ENCODE results near the gene CAST.

Gene CAST

DNA sequence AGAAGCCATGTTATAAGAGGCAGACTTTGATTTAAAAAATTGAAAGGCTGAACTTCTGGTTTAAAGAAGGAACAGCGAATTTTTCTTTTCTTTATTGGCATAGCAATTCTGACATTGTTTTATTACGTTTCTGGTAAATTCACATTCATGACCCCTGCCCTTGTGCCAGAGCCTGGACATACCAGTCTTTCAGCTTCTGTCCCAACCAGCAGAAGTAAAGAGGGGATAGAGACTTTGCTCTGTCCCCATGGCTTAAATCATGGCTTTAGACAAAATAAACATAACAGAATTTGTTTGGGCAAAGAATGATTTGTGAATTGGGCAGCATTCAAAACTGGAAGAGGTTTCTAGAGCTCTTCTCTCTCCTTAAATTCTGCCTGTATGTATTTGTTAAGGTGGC lies 15.3 kb downstream of the CAST start:
- no peak for DNase-seq

GRCh38 chr5:96679293-96679692 lies 17.1 kb downstream of the CAST start:
- no peak for DNase-seq

- DNase-seq: no peak
Observed at GRCh38 chr5:96680759-96681470, 18.7 kb downstream of the CAST start.

- DNase-seq: no peak
Observed at GRCh38 chr5:96683392-96683791, 21.2 kb downstream of the CAST start.

GRCh38 chr5:96683810-96684209 lies 21.6 kb downstream of the CAST start:
- no peak for DNase-seq

GRCh38 chr5:96687080-96687479 lies 24.9 kb downstream of the CAST start:
- no peak for DNase-seq

- no peak for DNase-seq
Observed at GRCh38 chr5:96687812-96688453, 25.8 kb downstream of the CAST start.

DNA sequence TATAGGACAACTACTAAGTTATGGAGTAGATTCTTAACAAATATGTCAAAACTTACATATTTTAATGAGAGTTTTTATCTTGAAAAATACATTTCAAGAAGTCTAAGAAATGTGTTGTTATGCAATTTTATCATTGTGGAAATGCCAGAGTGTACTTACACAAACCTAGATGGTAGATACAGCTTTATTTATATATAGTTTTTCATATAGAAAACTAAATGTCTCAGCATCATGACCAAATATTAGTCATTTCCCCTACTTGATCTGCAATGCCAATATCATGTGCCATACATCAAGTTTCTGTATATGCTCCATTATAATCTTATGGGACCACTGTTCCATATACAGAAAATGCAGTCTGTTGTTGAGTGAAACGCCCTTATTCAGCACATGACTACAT lies 28.7 kb downstream of the CAST start:
- DNase-seq: no peak

DNA sequence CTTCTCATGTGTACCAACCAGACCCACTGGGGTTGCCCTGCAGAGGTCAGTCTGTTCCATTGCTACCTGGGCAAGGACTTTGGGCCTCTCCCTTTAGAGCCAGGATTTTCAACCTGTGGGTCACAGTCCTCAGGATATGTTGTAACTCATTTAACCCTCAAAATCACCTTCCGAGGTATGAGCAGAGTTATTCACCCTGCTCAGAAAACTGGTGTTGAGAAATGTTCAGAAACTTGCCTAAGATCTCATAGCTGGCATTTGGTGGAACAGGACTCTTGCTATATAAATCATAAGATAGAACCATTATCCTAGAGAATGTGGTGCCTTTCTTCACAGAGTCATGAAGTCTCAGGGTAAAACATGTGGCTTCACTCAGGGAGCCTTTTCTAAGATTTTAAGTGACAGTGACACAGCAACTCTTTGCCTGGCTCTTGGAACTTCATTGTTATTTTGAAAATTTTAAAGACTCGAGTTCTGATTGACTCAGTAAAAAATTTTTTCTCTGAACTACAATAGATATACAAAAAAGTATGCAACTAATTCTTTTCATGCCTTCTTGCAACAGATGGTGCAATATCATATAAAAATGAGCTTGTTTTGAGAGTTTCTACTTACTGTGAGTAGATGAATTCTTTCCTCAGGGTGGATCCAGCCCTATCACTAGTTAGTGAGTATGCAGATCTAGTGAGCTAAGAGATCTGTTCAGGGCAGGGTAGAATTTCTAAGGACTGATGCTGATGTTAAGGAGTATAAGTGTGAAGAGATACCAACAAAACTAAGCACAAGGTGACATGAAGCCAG lies 29.5 kb downstream of the CAST start:
- no peak for DNase-seq

DNA sequence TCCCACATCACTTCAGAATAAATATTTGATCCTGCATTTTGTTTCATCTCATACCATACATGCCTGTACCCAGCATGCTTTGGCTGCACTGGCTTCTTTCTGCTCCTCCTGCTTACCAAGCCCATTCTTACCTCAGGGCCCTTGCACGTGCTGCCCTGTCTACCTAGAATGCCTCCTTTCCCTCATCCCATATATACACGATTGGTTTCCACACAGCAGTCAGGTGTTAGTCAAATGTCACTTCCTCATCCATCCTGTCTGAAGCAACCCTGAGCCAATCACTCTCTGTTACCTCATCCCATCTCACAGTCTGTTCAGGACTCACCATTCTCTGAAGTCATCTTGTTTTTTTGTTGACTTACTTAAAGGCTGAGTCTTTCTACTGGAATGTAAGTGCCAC lies 30.3 kb downstream of the CAST start:
- DNase-seq: no peak

- DNase-seq: no peak
Observed at GRCh38 chr5:96699186-96699820, 37.1 kb downstream of the CAST start.

- DNase-seq: peak in 1 of 2 experiments; percentile 59
Observed at GRCh38 chr5:96702503-96703383, 40.6 kb downstream of the CAST start.

DNA sequence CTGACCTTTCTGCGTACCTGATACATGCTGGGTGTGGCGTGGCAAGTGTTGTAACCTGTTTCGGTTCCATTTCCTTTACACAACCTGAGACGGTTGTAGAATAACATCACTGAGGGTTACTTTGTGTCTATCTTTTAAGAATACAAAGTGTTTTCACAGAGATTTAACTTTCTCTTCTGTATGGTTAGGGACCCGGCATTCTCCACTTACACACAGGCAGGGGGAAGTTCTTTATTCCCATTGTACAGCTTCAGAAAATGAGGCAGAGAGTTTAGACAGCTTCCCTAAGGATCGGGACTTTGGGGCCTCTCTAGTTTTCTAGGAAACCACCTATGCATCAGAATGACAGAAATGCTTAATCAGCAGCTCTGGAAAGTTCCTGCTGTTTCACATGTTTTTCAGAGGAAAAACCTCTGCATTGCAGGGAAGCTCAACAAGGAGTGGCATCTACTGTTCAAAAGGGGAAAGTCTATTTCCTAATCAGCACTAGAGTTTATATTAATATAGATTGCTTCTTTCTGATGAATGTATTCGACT lies 41.3 kb downstream of the CAST start:
- DNase-seq: no peak

GRCh38 chr5:96703995-96704394 lies 41.8 kb downstream of the CAST start:
- DNase-seq: no peak

DNA sequence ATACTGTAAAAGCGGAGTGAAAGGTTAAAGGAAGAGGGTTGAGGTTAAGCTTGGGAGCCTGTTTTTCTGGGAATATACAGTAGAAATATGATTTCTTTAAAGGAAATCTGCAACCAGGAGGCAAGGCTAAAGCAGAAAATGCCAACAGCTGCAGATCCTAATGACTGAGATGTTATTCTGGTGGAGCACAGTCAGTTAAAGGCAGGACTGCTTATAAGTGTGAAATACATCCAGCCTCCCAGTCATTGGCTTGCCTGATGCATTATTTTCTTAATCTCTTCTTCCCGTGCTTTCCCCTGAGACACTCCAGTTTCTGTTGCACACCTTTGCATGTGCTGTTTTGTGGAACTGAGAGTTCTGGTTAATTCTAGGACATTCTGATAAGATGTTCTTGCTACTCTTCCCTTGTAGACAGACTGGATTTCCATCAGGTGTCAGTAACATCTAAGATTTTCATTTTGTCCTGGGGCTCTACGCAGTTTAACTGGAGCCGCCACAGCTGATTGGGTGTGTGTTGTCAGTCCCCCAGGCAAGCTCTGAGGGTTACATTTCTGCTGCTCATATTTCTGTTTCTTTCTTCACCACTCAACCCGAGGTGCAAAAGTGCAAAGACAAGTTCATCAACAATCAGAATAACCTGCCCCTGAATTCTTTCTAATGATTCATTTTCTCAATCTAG lies 44.4 kb downstream of the CAST start:
- DNase-seq: no peak

DNA sequence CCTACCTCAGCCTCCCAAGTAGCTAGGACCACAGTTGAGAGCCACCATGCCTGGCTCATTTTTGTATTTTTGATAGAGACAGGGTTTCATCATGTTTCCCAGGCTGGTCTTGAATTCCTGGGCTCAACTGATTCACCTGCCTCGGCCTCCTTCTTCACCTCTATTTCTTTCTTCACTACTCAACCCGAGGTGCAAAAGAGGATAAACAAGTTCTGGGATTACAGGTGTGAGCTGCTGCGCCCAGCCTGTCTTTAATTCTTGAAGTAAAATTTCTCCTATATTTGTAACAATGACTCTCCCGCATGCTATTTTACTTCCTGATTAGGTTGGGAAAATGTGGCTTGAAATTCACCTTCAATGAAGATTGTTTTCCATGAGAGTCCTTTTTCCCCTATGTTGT lies 46.4 kb downstream of the CAST start:
- DNase-seq: no peak

DNA sequence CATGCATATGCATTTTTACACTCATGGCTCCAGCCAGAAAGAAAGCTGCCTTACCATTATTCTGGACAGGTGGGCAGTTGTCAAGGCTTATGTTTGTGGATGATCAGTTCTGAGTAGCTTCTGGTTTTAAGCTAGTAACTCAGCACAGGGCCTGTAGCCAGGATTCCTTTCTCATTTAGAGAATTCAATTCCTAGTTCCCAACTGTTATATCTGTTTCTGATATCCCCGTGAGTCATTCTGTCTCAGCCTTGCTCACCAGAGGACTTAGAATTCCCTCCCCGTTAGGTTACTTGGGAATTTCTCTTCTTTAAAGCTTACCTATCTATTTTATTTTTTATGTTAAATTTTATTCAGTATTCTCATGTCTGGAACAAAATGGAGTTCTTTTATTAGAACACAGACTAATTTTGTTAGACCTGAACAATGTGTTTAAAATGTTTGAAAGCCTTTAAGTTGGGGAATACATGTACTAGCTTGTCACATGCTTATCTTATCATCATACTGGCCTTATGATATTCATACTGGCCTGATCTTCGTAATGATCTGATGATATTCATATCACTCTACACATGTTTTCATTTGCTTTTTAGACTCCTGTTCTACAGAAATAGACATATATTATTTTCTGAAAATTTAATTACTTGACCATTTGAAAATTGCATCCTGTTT lies 47.1 kb downstream of the CAST start:
- no peak for DNase-seq

- DNase-seq: no peak
Observed at GRCh38 chr5:96712100-96712746, 50.0 kb downstream of the CAST start.

- DNase-seq: no peak
Observed at GRCh38 chr5:96714450-96714849, 52.3 kb downstream of the CAST start.

- no peak for DNase-seq
Observed at GRCh38 chr5:96714951-96715451, 52.8 kb downstream of the CAST start.

Measured in NCI-H187 (cell line).